Calu3 (cell line): Measurements from ENCODE around the gene LGALS16. TPM values are rescaled to one million over a fixed set of nuclear protein-coding genes. Genes with fewer than 3 reads are reported as not detected.
"Not testable (repeated sequence)": the region's sequence is repeated elsewhere in the genome, so short reads cannot be mapped to it uniquely, and the experiment has no call there.

Experiments
- BruUV-seq: library from RNA; stranded (reverse); fragments of 400-500 nt; replicated peaks from 2 replicates; lab custom pipeline; 2021; lab: Mats Ljungman, UMichigan
- CTCF ChIA-PET: fragments of 300-600 bp; sonication (Branson Sonifier 250); formaldehyde crosslinking; loops from one replicate; lab custom pipeline; 2022; ENCODE audit warnings: antibody characterized with exemption; lab: Charles Lee
- DNase-seq: peaks from one replicate; pipeline ENCODE4 v3.0.0; 2022
- H3K27ac Mint-ChIP-seq: one replicate; pipeline ENCODE4 v1.8.0; 2022; ENCODE audit warnings: mixed read lengths; ENCODE audit not compliant: unreplicated experiment
- H3K27me3 Mint-ChIP-seq: one replicate; pipeline ENCODE4 v1.8.0; 2022; ENCODE audit warnings: mixed read lengths; ENCODE audit not compliant: unreplicated experiment
- H3K36me3 Mint-ChIP-seq: one replicate; pipeline ENCODE4 v1.8.0; 2022; ENCODE audit warnings: mild to moderate bottlenecking, moderate library complexity, mixed read lengths; ENCODE audit not compliant: insufficient read depth, unreplicated experiment
- H3K4me1 Mint-ChIP-seq: one replicate; pipeline ENCODE4 v1.8.0; 2022; ENCODE audit warnings: mild to moderate bottlenecking, low read depth, mixed read lengths; ENCODE audit not compliant: unreplicated experiment
- H3K4me3 Mint-ChIP-seq: one replicate; pipeline ENCODE4 v1.8.0; 2022; ENCODE audit warnings: mild to moderate bottlenecking, low read depth, moderate library complexity, mixed read lengths; ENCODE audit not compliant: unreplicated experiment
- H3K9me3 Mint-ChIP-seq: one replicate; pipeline ENCODE4 v1.8.0; 2022; ENCODE audit warnings: low read depth, mixed read lengths; ENCODE audit not compliant: unreplicated experiment
- intact Hi-C: fragments of 100-400 bp; cut with micrococcal nuclease; formaldehyde crosslinking; loops from one replicate; pipeline ENCODE4 v1.10.0; 2022; ENCODE audit not compliant: unreplicated experiment
- total RNA-seq: library from RNA; stranded (reverse); gene quantifications from 2 replicates; pipeline ENCODE4 v1.2.3, GENCODE V29; 2022
- TF ChIP-seq, protein P1 (sequence below): fragments of 200-600 bp; IDR thresholded peaks from one replicate; pipeline ENCODE4 v1.8.0; 2022; ENCODE audit warnings: antibody characterized with exemption; ENCODE audit not compliant: unreplicated experiment

Gene LGALS16
- total RNA-seq, 1 experiment from 2014 or later: not detected

DNA sequence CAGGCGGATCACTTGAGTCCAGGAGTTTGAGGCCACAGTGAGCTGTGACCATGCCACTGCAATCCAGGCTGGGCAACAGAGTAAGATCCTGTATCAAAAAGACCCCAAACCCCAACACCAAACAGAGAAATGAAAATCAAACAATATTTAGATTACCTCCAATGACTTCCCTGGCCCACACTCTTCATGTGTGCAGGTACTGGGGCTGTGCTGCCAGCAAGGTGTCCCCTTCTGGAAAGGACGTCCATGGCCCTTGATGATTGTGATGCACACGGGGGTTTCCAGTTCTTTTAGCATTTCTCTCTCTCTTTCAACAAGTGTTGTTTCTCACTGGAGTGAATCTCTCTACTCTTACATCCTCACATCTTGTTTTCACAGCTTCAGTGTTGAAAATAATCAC, 24.9 kb downstream of the LGALS16 start:
- H3K9me3 Mint-ChIP-seq: no peaks in the 10 kb centered on the region
- no peak overlapping the region for H3K4me3 Mint-ChIP-seq
- H3K4me1 Mint-ChIP-seq: peaks cover 22% of the 10 kb centered on the region
- H3K27ac Mint-ChIP-seq: no peak overlapping the region
- intact Hi-C loops: no loop called here
- no peak for DNase-seq
- TF ChIP-seq, protein P1, sequence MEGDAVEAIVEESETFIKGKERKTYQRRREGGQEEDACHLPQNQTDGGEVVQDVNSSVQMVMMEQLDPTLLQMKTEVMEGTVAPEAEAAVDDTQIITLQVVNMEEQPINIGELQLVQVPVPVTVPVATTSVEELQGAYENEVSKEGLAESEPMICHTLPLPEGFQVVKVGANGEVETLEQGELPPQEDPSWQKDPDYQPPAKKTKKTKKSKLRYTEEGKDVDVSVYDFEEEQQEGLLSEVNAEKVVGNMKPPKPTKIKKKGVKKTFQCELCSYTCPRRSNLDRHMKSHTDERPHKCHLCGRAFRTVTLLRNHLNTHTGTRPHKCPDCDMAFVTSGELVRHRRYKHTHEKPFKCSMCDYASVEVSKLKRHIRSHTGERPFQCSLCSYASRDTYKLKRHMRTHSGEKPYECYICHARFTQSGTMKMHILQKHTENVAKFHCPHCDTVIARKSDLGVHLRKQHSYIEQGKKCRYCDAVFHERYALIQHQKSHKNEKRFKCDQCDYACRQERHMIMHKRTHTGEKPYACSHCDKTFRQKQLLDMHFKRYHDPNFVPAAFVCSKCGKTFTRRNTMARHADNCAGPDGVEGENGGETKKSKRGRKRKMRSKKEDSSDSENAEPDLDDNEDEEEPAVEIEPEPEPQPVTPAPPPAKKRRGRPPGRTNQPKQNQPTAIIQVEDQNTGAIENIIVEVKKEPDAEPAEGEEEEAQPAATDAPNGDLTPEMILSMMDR: no peak
- H3K36me3 Mint-ChIP-seq: no peaks in the 10 kb centered on the region
- CTCF ChIA-PET: interaction anchor here (0.5 kb wide), 1 partner anchor 823 kb away, joined by 3 read pairs; no protein-coding TSS in a partner anchor
- no TSS peak for BruUV-seq
- H3K27me3 Mint-ChIP-seq: peaks cover 62% of the 10 kb centered on the region

DNA sequence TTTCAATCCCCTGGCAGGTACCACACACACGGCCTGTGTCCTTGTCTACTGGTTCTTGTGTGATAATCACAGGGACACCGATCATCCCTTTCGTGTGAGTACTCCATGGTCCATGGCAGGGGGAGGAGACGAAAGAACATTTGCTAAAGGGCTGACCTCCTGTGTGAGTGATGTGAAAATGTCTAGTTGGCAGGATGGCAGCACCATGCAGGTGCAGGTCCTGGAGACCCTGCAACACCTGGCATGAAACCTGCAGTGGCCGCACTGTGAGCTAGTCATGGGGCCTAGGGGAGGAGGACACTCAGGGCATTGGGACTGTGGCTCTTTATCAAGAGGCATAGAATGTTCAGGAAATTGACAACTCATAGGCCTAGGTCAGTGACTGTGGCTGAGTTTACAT, 25.7 kb downstream of the LGALS16 start:
- intact Hi-C loops: no loop called here
- Mint-ChIP-seq H3K9me3 (peaks cover under 1% of the 10 kb centered on the region), H3K4me1 (peaks cover 22% of the 10 kb centered on the region), H3K27ac (no peak overlapping the region), H3K27me3 (peaks cover 70% of the 10 kb centered on the region), H3K4me3 (no peak overlapping the region), H3K36me3 (no peaks in the 10 kb centered on the region)
- CTCF ChIA-PET: no interaction called here
- BruUV-seq: no TSS peak
- TF ChIP-seq, protein P1: no peak
- DNase-seq: no peak

DNA sequence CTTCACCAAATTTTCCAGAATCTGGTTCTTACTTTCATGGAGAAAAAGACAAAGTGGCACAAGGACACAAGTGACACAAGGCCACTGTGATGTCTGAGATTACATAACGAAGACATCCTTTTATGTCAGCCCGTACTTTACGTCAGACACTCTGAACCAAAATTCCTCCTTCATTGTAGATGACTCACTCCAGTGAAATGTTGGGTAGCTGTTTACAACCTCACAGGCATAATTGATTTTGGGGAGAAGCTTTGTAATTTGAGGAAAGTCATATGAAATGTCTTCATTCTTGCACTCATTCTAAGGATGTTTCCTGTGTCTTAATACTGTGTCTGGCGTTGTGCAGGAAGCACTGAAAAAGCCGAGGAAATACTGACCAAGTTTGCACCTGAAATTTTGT, 28.6 kb downstream of the LGALS16 start:
- no TSS peak for BruUV-seq
- no peak overlapping the region for H3K4me3 Mint-ChIP-seq
- no peak overlapping the region for H3K27ac Mint-ChIP-seq
- H3K4me1 Mint-ChIP-seq: peaks cover 6% of the 10 kb centered on the region
- TF ChIP-seq, protein P1: no peak
- H3K9me3 Mint-ChIP-seq: peaks cover 3% of the 10 kb centered on the region
- no peaks in the 10 kb centered on the region for H3K36me3 Mint-ChIP-seq
- no peak for DNase-seq
- CTCF ChIA-PET: interaction anchor here (0.7 kb wide), 1 partner anchor 10 kb away, joined by 5 read pairs; no protein-coding TSS in a partner anchor
- H3K27me3 Mint-ChIP-seq: peaks cover 79% of the 10 kb centered on the region
- intact Hi-C loops: no loop called here

DNA sequence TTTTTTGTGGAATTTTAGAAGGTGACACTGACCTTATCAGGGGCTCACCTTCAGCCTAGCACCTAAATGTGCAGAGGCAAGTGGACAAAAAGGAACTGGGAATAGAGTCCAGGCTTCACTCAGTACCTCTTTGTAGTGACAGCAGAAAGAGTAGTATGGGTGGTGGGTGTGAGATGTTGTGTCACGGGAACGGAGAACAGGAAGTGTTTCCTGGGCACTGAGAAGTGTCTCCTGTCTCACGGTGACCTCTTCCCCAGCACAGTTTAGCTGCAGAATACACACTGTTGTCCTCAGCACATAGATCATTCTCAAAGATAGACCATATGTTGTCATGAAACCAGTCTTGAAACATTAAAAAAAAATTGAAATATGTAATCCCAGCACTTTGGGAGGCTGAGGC, 31.0 kb downstream of the LGALS16 start:
- intact Hi-C loops: no loop called here
- TF ChIP-seq, protein P1: no peak

DNA sequence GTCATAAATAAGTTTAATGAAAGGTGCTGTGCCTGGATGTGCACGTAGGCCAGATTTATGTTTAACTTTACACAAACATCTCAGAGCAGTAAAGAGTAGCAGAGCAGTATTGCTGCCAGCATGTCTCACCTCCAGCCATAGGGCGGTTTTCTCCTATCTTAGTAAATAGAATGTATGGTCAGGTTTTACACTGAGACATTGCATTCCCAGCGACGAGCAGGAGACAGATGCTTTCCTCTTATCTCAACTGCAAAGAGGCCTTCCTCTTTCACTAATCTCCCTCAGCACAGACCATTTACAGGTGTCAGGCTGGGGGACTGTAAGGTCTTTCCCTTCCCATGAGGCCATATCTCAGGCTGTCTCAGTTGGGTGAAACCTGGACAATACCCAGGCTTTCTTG, 32.9 kb downstream of the LGALS16 start:
- H3K27me3 Mint-ChIP-seq: peaks cover 80% of the 10 kb centered on the region
- H3K4me3 Mint-ChIP-seq, H3K9me3 Mint-ChIP-seq, DNase-seq, H3K36me3 Mint-ChIP-seq, CTCF ChIA-PET, H3K4me1 Mint-ChIP-seq, H3K27ac Mint-ChIP-seq, BruUV-seq, intact Hi-C loops: not testable (repeated sequence)

More for the DNA sequence above, 31.0 kb downstream of the LGALS16 start:
- Mint-ChIP-seq H3K4me1 (no peaks in the 10 kb centered on the region), H3K9me3 (peaks cover 6% of the 10 kb centered on the region), H3K27me3 (peaks cover 80% of the 10 kb centered on the region), H3K36me3 (no peaks in the 10 kb centered on the region), H3K27ac (no peak overlapping the region), H3K4me3 (no peak overlapping the region)
- no TSS peak for BruUV-seq
- CTCF ChIA-PET: no interaction called here
- DNase-seq: no peak
